ENCODE data around the gene MMRN1. TPM values are rescaled to one million over a fixed set of nuclear protein-coding genes. Genes with fewer than 3 reads are reported as not detected.

Gene MMRN1
- total RNA-seq, 1 experiment from 2014 or later, result not detected

- no peak overlapping the region for H3K27ac ChIP-seq (ENCODE audit: low read length)
These were observed 31.1 kb upstream of the MMRN1 start for GRCh38 chr4:89863533-89863932.

GRCh38 chr4:89868276-89868675 is 26.4 kb upstream of the MMRN1 start:
- BruUV-seq (replicated peaks), result no TSS peak

More at GRCh38 chr4:89863533-89863932, 31.1 kb upstream of the MMRN1 start:
- no peaks in the 10 kb centered on the region for H3K27me3 ChIP-seq (ENCODE audit: control insufficient read depth, insufficient read depth, low read length)
- H3K36me3 ChIP-seq (ENCODE audit: control insufficient read depth, insufficient read depth, low read length), result no peaks in the 10 kb centered on the region
- in situ Hi-C loops (cut with HindIII; ENCODE audit: low pct_unique_long_range_greater_than_20kb, low sequenced_read_pairs) (no loop called here), intact Hi-C loops (cut with micrococcal nuclease; ENCODE audit: unreplicated experiment) (no loop called here)
- no peaks in the 10 kb centered on the region for H3K4me1 ChIP-seq (ENCODE audit: control insufficient read depth, insufficient read depth, low read length)
- no TSS peak for BruUV-seq (replicated peaks)
- CTCF ChIA-PET, result no interaction called here
- POLR2A ChIA-PET, result no interaction called here
- ATAC-seq, result no peak
- TF ChIP-seq SIN3A (IDR thresholded peaks at IDR 0.05; ENCODE audit: borderline replicate concordance, insufficient read depth, low read depth, low read length) (no peak), CTCF (IDR thresholded peaks at IDR 0.05) (no peak), TCF7L2 (IDR thresholded peaks at IDR 0.05; ENCODE audit: low read depth, low read length) (no peak), REST (IDR thresholded peaks at IDR 0.05; ENCODE audit: insufficient read depth in 1 of 2, low read depth in 2 of 2, low read length in 1 of 2) (no peak), POLR2AphosphoS5 (IDR thresholded peaks at IDR 0.05; ENCODE audit: low read depth, low read length) (no peak)
- no peak overlapping the region for H3K4me3 ChIP-seq (ENCODE audit: low read depth in 2 of 2, low read length in 2 of 2)
- DNase-seq (ENCODE audit: low read depth, low spot score), result no peak
- H3K9me3 ChIP-seq (ENCODE audit: control insufficient read depth, insufficient read depth, low read depth, low read length), result no peaks in the 10 kb centered on the region

More at GRCh38 chr4:89868276-89868675, 26.4 kb upstream of the MMRN1 start:
- H3K4me3 ChIP-seq (ENCODE audit: low read depth in 2 of 2, low read length in 2 of 2), result no peak overlapping the region
- CTCF ChIA-PET, result no interaction called here
- H3K9me3 ChIP-seq (ENCODE audit: control insufficient read depth, insufficient read depth, low read depth, low read length), result no peaks in the 10 kb centered on the region
- intact Hi-C loops (cut with micrococcal nuclease; ENCODE audit: unreplicated experiment), result no loop called here
- no peaks in the 10 kb centered on the region for H3K27me3 ChIP-seq (ENCODE audit: control insufficient read depth, insufficient read depth, low read length)
- DNase-seq (ENCODE audit: low read depth, low spot score), result no peak
- no peaks in the 10 kb centered on the region for H3K36me3 ChIP-seq (ENCODE audit: control insufficient read depth, insufficient read depth, low read length)
- in situ Hi-C loops (cut with HindIII; ENCODE audit: low pct_unique_long_range_greater_than_20kb, low sequenced_read_pairs), result no loop called here
- no peak for ATAC-seq
- TF ChIP-seq TCF7L2 (IDR thresholded peaks at IDR 0.05; ENCODE audit: low read depth, low read length) (no peak), POLR2AphosphoS5 (IDR thresholded peaks at IDR 0.05; ENCODE audit: low read depth, low read length) (no peak), CTCF (IDR thresholded peaks at IDR 0.05) (no peak), REST (IDR thresholded peaks at IDR 0.05; ENCODE audit: insufficient read depth in 1 of 2, low read depth in 2 of 2, low read length in 1 of 2) (no peak), SIN3A (IDR thresholded peaks at IDR 0.05; ENCODE audit: borderline replicate concordance, insufficient read depth, low read depth, low read length) (no peak)
- no peak overlapping the region for H3K27ac ChIP-seq (ENCODE audit: low read length)
- H3K4me1 ChIP-seq (ENCODE audit: control insufficient read depth, insufficient read depth, low read length), result no peaks in the 10 kb centered on the region
- POLR2A ChIA-PET, result no interaction called here
